ENCODE measurements around the gene COL20A1.

COL20A1 gene

DNA sequence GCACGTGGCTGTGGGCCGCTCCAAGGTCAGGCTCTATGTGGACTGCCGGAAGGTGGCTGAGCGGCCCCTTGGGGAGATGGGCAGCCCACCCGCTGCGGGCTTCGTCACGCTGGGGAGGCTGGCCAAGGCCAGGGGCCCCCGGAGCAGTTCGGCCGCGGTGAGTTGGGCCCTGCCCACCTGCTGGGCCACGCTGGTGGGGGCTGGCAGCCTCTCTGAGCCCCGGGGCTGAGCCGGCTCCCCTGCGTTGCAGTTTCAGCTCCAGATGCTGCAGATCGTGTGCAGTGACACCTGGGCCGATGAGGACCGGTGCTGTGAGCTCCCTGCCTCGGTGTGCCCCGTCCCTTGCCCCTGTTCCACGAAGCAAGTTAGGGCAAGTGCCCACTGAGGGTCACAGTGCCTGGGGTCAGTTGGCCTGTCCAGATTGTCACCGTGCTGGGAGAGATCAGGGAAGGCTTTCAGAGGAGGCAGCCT lies 27.1 kb downstream of the COL20A1 start:
- H3K36me3 ChIP-seq, result no peaks in the 10 kb centered on the region
- H3K4me3 ChIP-seq (ENCODE audit: low read depth in 1 of 2, low read length in 1 of 2), result no peak overlapping the region
- no peaks in the 10 kb centered on the region for H3K4me1 ChIP-seq (ENCODE audit: control insufficient read depth in 1 of 2, insufficient read depth in 1 of 2, low read depth in 1 of 2, low read length in 1 of 2)
- TF ChIP-seq, protein P1, sequence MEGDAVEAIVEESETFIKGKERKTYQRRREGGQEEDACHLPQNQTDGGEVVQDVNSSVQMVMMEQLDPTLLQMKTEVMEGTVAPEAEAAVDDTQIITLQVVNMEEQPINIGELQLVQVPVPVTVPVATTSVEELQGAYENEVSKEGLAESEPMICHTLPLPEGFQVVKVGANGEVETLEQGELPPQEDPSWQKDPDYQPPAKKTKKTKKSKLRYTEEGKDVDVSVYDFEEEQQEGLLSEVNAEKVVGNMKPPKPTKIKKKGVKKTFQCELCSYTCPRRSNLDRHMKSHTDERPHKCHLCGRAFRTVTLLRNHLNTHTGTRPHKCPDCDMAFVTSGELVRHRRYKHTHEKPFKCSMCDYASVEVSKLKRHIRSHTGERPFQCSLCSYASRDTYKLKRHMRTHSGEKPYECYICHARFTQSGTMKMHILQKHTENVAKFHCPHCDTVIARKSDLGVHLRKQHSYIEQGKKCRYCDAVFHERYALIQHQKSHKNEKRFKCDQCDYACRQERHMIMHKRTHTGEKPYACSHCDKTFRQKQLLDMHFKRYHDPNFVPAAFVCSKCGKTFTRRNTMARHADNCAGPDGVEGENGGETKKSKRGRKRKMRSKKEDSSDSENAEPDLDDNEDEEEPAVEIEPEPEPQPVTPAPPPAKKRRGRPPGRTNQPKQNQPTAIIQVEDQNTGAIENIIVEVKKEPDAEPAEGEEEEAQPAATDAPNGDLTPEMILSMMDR (IDR thresholded peaks at IDR 0.05), result no peak
- H3K9me3 ChIP-seq, result no peaks in the 10 kb centered on the region
- peaks cover 29% of the 10 kb centered on the region for H3K27me3 ChIP-seq
- H3K27ac ChIP-seq, result no peak overlapping the region

GRCh38 chr20:63320616-63321147 lies 27.7 kb downstream of the COL20A1 start:
- Histone ChIP-seq H3K36me3 (no peaks in the 10 kb centered on the region), H3K4me3 (ENCODE audit: low read depth in 1 of 2, low read length in 1 of 2) (no peak overlapping the region), H3K27me3 (peaks cover 29% of the 10 kb centered on the region), H3K4me1 (ENCODE audit: control insufficient read depth in 1 of 2, insufficient read depth in 1 of 2, low read depth in 1 of 2, low read length in 1 of 2) (no peaks in the 10 kb centered on the region), H3K27ac (no peak overlapping the region), H3K9me3 (no peaks in the 10 kb centered on the region)
- TF ChIP-seq, protein P1 (IDR thresholded peaks at IDR 0.05), result no peak

- Histone ChIP-seq H3K9me3 (peaks cover under 1% of the 10 kb centered on the region), H3K27me3 (peaks cover 29% of the 10 kb centered on the region), H3K36me3 (no peaks in the 10 kb centered on the region), H3K27ac (no peak overlapping the region), H3K4me3 (ENCODE audit: low read depth in 1 of 2, low read length in 1 of 2) (no peak overlapping the region), H3K4me1 (ENCODE audit: control insufficient read depth in 1 of 2, insufficient read depth in 1 of 2, low read depth in 1 of 2, low read length in 1 of 2) (no peaks in the 10 kb centered on the region)
- TF ChIP-seq, protein P1 (IDR thresholded peaks at IDR 0.05), result no peak
Measured at GRCh38 chr20:63321148-63321831, 28.3 kb downstream of the COL20A1 start.

GRCh38 chr20:63322146-63322932 lies 29.4 kb downstream of the COL20A1 start:
- no peaks in the 10 kb centered on the region for H3K4me1 ChIP-seq (ENCODE audit: control insufficient read depth in 1 of 2, insufficient read depth in 1 of 2, low read depth in 1 of 2, low read length in 1 of 2)

DNA sequence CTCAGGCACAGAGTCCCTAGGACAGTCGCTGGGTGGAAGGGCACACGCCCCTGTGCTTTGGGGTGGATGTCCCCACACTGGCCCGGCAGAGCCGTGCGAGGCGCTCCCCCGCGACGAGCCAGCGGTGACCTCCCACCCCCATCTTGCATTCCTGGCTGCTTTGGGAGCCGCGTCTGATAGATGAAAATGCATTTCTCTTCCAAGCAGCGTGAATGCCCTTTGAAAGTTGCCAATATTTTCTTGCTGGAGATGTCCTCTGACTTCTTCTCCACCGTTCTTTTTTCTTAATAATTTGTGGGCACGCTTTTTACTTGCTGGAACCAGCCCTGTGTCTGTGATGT lies 29.9 kb downstream of the COL20A1 start:
- H3K36me3 ChIP-seq, result no peaks in the 10 kb centered on the region
- peaks cover 29% of the 10 kb centered on the region for H3K27me3 ChIP-seq
- peaks cover 10% of the 10 kb centered on the region for H3K9me3 ChIP-seq
- H3K4me3 ChIP-seq (ENCODE audit: low read depth in 1 of 2, low read length in 1 of 2), result no peak overlapping the region
- H3K27ac ChIP-seq, result no peak overlapping the region
- TF ChIP-seq, protein P1 (IDR thresholded peaks at IDR 0.05), result no peak
- no peaks in the 10 kb centered on the region for H3K4me1 ChIP-seq (ENCODE audit: control insufficient read depth in 1 of 2, insufficient read depth in 1 of 2, low read depth in 1 of 2, low read length in 1 of 2)

More at GRCh38 chr20:63322146-63322932, 29.4 kb downstream of the COL20A1 start:
- peaks cover 10% of the 10 kb centered on the region for H3K9me3 ChIP-seq
- peaks cover 29% of the 10 kb centered on the region for H3K27me3 ChIP-seq
- H3K27ac ChIP-seq, result no peak overlapping the region
- TF ChIP-seq, protein P1 (IDR thresholded peaks at IDR 0.05), result no peak
- no peak overlapping the region for H3K4me3 ChIP-seq (ENCODE audit: low read depth in 1 of 2, low read length in 1 of 2)
- H3K36me3 ChIP-seq, result no peaks in the 10 kb centered on the region
